Lung microvascular endothelial cell (primary cell): ENCODE measurements around the gene PDIK1L. TPM values are rescaled to one million over a fixed set of nuclear protein-coding genes. Genes with fewer than 3 reads are reported as not detected.

Experiments
- DNase-seq, 2 donors: peaks; one replicate each; pipeline versions ENCODE4 v3.0.0 to v3.0.0-alpha.2; 2010; ENCODE audit warnings: low read depth in 2 of 2
- total RNA-seq: library from RNA; depleted of rRNA; stranded (reverse); fragments of >200 nt; gene quantifications from 2 replicates; pipeline ENCODE4 v1.2.1, GENCODE V29; 2014

The PDIK1L gene
- total RNA-seq, 1 donor from 2014 or later = 4.2 TPM

DNA sequence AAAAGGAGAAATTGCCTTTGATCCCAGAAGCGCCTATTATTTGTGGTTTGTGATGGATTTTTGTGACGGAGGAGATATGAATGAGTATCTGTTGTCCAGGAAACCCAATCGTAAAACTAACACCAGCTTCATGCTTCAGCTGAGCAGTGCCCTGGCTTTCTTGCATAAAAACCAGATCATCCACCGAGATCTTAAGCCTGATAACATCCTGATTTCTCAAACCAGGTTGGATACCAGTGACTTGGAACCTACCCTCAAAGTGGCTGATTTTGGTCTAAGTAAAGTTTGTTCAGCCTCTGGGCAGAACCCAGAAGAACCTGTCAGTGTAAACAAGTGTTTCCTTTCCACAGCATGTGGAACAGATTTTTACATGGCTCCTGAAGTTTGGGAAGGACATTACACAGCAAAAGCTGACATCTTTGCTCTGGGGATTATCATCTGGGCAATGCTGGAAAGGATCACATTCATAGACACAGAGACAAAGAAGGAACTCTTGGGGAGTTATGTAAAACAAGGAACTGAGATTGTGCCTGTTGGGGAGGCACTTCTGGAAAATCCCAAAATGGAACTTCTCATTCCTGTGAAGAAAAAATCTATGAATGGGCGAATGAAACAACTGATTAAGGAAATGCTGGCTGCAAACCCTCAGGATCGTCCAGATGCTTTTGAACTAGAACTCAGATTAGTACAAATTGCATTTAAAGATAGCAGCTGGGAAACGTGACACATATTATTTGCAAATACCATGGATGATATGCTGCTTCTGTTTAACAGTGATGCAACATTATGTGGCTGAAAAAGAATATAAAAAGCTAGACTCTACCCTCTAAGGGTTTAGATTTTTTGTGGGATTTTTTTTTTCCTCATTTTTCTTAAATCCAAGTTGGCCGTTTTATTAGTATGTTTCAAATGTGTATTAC is 10.5 kb downstream of the PDIK1L start:
- DNase-seq = no peak

GRCh38 chr1:26122988-26123973 is 11.7 kb downstream of the PDIK1L start:
- DNase-seq = peak; percentile 38 to 67

- no peak for DNase-seq
Observed at GRCh38 chr1:26124418-26125331, 13.1 kb downstream of the PDIK1L start.

DNA sequence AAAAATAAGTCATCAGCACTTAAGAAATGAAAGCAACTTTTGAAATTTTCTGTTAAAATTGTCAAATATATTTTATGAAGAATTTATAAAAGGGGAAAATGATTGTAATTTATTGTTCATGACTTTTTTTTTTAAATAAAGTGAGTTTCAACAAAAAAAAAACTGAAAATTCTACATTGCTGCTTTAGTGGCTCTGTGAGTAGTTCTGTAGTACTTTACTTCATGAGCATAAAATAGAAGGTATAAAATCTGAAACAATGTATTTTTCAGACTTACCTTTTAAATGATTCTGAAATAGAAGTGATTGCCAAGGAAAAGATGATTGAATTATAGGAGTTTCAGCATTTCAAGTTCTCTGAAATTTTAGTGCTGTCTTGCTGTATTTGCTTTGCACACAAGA is 13.8 kb downstream of the PDIK1L start:
- DNase-seq = no peak

- no peak for DNase-seq
Observed at GRCh38 chr1:26125946-26126320, 14.3 kb downstream of the PDIK1L start.

- DNase-seq = peak in 1 of 2 donors; percentile 43
Observed at GRCh38 chr1:26126321-26127084, 14.9 kb downstream of the PDIK1L start.

GRCh38 chr1:26127235-26128163 is 15.9 kb downstream of the PDIK1L start:
- DNase-seq = peak; percentile 22 to 63

- no peak for DNase-seq
Observed at GRCh38 chr1:26129778-26130177, 18.2 kb downstream of the PDIK1L start.

GRCh38 chr1:26130695-26131094 is 19.1 kb downstream of the PDIK1L start:
- DNase-seq = no peak

GRCh38 chr1:26132128-26132833 is 20.7 kb downstream of the PDIK1L start:
- DNase-seq = peak; percentile 32 to 36

DNA sequence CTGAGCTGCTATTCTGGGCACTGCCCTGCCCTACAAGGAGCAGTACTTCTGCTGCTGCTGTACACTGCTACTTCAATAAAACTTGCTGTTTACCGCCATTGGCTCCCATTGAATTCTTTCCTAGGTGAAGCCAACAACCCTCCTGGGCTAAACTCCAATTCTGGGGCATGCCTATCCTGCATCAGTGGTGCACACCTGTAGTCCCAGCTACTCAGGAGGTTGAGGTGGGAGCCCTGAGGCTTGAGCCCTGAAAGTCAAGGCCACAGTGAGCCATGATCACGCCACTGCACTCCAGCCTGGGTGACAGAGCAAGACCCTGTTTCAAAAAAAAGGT is 21.2 kb downstream of the PDIK1L start:
- DNase-seq = no peak

DNA sequence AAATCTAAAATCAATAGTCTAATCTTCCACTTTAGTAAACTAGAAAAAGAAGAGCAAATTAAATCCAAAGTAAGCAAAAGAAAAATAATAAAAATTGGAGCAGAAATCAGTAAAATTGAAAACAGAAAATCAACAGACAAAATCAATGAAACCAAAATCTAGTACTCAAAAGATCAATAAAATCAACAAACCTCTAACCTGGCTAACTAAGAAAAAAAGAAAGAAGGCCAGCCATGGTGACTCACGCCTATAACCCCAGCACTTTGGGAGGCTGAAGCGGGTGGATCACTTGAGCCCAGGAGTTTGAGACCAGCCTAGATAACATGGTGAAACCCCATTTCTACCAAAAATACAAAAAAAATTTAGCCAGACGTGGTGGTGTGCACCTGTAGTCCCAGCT is 22.8 kb downstream of the PDIK1L start:
- no peak for DNase-seq

DNA sequence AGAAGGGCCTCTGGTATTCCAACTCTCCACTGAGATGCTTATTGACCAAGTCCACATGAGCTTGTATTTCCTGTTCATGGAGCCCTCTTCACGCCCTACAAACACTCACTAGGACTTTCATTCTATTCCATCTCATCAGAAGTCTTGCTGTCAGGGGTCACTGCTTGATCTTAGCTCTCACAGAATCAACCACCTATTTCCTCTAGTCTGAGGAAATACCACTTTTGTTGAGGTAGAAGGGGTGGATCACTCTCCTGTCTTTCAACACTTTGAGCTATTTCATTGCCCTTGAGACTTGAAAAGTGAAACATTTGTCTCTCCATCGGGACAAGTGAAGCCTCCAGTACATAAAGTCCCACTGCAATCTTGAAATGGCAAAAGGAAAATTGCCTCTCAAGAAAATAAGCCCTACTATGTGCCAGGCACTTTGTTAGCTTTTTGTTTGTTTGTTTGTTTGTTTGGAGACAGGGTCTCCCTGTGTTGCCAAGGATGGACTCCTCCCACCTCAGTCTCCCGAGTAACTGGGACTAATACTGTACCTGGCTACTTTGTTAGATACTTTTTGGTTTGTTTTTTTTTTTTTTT is 27.4 kb downstream of the PDIK1L start:
- no peak for DNase-seq

DNA sequence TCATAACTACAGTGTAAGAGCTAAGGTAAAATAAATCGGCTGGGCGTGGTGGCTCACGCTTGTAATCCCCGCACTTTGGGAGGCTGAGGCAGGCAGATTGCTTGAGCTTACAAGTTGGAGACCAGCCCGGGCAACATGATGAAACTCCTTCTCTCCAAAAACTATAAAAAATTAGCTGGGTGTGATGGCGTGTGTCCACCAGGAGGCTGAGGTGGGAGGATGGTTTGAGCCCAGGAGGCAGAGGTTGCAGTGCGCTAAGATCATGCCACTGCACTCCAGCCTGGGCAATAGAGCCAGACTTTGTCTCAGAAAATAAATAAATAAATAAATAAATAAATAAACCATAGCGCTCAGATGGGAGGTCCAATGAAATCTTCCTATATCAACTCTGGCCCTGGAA is 30.5 kb downstream of the PDIK1L start:
- DNase-seq = no peak

- DNase-seq = peak; percentile 88
Observed at GRCh38 chr1:26145041-26145959, 33.7 kb downstream of the PDIK1L start.

DNA sequence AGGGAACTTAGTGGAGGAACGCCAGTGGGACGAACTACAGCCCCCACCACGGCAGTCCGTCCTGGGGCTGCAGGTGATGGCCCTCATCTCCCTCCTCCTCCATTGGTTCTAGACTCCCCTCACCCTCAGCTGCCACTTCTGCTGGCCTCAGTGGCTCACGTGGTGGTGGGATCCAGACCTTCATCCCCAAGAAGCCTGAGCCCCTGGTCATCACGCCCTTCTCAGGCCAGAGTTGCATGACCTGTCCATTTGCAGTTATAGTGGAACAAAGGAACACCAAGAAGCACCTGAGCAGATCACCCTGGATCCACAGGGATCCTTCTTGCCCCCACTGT is 34.3 kb downstream of the PDIK1L start:
- DNase-seq = no peak

- no peak for DNase-seq
Observed at GRCh38 chr1:26148887-26149286, 37.3 kb downstream of the PDIK1L start.
